ENCODE measurements around the gene KHSRP. TPM values are rescaled to one million over a fixed set of nuclear protein-coding genes. Genes with fewer than 3 reads are reported as not detected.

The KHSRP gene
- total and polyA plus RNA-seq, 2 of the 13 experiments (the other 11 are each of a cell fraction or from before 2014, with no cell fraction given), result 72.1 to 129 TPM

DNA sequence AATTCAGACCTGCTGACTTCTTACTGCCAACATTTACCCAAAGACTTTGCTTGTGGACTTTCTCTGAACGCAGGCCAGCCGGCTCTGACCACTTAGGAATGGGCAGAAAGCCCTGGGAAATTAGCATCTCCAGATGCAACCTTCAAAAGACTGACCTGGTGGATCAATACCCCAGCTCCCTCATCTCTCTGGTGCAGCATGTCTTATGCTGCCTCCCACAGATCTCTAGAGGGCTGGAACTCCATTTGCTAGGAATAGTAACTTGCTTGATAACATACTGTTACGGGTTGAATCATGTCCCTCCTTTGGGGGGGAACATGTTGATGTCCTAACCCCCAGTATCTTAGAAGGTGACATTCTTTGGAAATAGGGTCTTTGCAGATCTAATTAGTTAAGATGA lies 21.8 kb upstream of the KHSRP start (continued):
- TF ChIP-seq, protein P1, sequence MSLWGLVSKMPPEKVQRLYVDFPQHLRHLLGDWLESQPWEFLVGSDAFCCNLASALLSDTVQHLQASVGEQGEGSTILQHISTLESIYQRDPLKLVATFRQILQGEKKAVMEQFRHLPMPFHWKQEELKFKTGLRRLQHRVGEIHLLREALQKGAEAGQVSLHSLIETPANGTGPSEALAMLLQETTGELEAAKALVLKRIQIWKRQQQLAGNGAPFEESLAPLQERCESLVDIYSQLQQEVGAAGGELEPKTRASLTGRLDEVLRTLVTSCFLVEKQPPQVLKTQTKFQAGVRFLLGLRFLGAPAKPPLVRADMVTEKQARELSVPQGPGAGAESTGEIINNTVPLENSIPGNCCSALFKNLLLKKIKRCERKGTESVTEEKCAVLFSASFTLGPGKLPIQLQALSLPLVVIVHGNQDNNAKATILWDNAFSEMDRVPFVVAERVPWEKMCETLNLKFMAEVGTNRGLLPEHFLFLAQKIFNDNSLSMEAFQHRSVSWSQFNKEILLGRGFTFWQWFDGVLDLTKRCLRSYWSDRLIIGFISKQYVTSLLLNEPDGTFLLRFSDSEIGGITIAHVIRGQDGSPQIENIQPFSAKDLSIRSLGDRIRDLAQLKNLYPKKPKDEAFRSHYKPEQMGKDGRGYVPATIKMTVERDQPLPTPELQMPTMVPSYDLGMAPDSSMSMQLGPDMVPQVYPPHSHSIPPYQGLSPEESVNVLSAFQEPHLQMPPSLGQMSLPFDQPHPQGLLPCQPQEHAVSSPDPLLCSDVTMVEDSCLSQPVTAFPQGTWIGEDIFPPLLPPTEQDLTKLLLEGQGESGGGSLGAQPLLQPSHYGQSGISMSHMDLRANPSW (CRISPR knock-in tag; IDR thresholded peaks at IDR 0.05; ENCODE audit: borderline replicate concordance), result no peak

DNA sequence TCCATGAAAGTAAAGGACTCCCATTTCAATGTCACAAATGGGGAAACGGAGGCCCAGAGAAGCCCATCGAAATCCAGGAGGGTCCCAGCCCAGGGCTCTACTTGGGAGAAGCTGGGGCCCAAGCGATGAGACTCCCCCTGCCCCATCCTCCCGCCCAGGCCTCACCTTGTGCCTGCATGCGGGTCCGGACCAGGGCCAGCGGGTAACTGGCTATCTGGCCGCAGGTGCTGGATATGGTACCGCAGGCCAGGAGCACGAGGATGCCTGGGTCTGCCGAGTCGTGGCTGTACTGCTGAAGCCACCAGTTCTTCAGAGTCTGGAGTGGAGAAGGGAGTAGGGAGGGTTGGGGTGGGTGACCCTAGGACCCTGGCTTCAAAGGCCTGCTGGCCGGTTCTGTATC lies 19.4 kb upstream of the KHSRP start:
- DNase-seq (ENCODE audit: low spot score) (no peak), ATAC-seq (no peak), FAIRE-seq (no peak)
- Histone ChIP-seq H3K36me3 (replicated peaks in 1 of 2; ENCODE audit: control insufficient read depth in 1 of 2, insufficient read depth in 2 of 2, low read length in 2 of 2) (no peaks in the 10 kb centered on the region), H3K4me1 (ENCODE audit: insufficient read depth, low read length) (no peaks in the 10 kb centered on the region), H3K27me3 (ENCODE audit: control insufficient read depth in 1 of 2, insufficient read depth in 2 of 2, low read length in 2 of 2) (no peaks in the 10 kb centered on the region), H2AFZ (ENCODE audit: low read length) (no peak overlapping the region), H3K4me3 (replicated peaks in 1 of 3; ENCODE audit: insufficient read depth in 1 of 3, low read depth in 2 of 3, low read length in 3 of 3) (no peak overlapping the region), H4K20me1 (ENCODE audit: insufficient read depth, low read length) (no peaks in the 10 kb centered on the region), H3K4me2 (ENCODE audit: low read depth, low read length) (no peak overlapping the region), H3K9me3 (ENCODE audit: low read length) (no peaks in the 10 kb centered on the region), H3K9ac (ENCODE audit: insufficient read depth, low read depth, low read length) (no peak overlapping the region), H3K27ac (ENCODE audit: extremely low read length, insufficient read depth, low read length) (no peak overlapping the region), H3K79me2 (ENCODE audit: insufficient read depth, low read length) (no peaks in the 10 kb centered on the region)
- CTCF ChIA-PET (ENCODE audit: low intra/inter-chr PET ratio, low total read pairs), result no interaction called here
- WGBS (ENCODE audit: low lambda C conversion rate), result 96% methylated on average over 11 of the region's 13 CpGs
- POLR2A ChIA-PET, result no interaction called here
- in situ Hi-C loops (cut with HindIII; ENCODE audit: extremely low pct_ligation_motif_present, low pct_unique_long_range_greater_than_20kb) (no loop called here), intact Hi-C loops (cut with micrococcal nuclease; ENCODE audit: unreplicated experiment) (no loop called here)
- no TSS peak for BruUV-seq (replicated peaks)
- TF ChIP-seq DR1 (CRISPR knock-in tag; IDR thresholded peaks at IDR 0.05) (no peak), MIER2 (CRISPR knock-in tag; IDR thresholded peaks at IDR 0.05) (no peak), ZNF652 (CRISPR knock-in tag; IDR thresholded peaks at IDR 0.05; ENCODE audit: borderline replicate concordance, low read depth) (no peak), ZNF225 (CRISPR knock-in tag; IDR thresholded peaks at IDR 0.05) (no peak), SOX5 (CRISPR knock-in tag; IDR thresholded peaks at IDR 0.05; ENCODE audit: borderline replicate concordance) (no peak), CREM (IDR thresholded peaks at IDR 0.05) (no peak), CREM (CRISPR knock-in tag; IDR thresholded peaks at IDR 0.05) (no peak), ZNF678 (CRISPR knock-in tag; IDR thresholded peaks at IDR 0.05) (no peak)
- TF ChIP-seq, protein P2, sequence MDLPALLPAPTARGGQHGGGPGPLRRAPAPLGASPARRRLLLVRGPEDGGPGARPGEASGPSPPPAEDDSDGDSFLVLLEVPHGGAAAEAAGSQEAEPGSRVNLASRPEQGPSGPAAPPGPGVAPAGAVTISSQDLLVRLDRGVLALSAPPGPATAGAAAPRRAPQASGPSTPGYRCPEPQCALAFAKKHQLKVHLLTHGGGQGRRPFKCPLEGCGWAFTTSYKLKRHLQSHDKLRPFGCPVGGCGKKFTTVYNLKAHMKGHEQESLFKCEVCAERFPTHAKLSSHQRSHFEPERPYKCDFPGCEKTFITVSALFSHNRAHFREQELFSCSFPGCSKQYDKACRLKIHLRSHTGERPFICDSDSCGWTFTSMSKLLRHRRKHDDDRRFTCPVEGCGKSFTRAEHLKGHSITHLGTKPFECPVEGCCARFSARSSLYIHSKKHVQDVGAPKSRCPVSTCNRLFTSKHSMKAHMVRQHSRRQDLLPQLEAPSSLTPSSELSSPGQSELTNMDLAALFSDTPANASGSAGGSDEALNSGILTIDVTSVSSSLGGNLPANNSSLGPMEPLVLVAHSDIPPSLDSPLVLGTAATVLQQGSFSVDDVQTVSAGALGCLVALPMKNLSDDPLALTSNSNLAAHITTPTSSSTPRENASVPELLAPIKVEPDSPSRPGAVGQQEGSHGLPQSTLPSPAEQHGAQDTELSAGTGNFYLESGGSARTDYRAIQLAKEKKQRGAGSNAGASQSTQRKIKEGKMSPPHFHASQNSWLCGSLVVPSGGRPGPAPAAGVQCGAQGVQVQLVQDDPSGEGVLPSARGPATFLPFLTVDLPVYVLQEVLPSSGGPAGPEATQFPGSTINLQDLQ (CRISPR knock-in tag; IDR thresholded peaks at IDR 0.05), result no peak
- TF ChIP-seq, protein P3, sequence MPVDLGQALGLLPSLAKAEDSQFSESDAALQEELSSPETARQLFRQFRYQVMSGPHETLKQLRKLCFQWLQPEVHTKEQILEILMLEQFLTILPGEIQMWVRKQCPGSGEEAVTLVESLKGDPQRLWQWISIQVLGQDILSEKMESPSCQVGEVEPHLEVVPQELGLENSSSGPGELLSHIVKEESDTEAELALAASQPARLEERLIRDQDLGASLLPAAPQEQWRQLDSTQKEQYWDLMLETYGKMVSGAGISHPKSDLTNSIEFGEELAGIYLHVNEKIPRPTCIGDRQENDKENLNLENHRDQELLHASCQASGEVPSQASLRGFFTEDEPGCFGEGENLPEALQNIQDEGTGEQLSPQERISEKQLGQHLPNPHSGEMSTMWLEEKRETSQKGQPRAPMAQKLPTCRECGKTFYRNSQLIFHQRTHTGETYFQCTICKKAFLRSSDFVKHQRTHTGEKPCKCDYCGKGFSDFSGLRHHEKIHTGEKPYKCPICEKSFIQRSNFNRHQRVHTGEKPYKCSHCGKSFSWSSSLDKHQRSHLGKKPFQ (CRISPR knock-in tag; IDR thresholded peaks at IDR 0.05; ENCODE audit: insufficient replicate concordance), result no peak
- TF ChIP-seq, protein P4, sequence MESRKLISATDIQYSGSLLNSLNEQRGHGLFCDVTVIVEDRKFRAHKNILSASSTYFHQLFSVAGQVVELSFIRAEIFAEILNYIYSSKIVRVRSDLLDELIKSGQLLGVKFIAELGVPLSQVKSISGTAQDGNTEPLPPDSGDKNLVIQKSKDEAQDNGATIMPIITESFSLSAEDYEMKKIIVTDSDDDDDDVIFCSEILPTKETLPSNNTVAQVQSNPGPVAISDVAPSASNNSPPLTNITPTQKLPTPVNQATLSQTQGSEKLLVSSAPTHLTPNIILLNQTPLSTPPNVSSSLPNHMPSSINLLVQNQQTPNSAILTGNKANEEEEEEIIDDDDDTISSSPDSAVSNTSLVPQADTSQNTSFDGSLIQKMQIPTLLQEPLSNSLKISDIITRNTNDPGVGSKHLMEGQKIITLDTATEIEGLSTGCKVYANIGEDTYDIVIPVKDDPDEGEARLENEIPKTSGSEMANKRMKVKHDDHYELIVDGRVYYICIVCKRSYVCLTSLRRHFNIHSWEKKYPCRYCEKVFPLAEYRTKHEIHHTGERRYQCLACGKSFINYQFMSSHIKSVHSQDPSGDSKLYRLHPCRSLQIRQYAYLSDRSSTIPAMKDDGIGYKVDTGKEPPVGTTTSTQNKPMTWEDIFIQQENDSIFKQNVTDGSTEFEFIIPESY (CRISPR knock-in tag; IDR thresholded peaks at IDR 0.05), result no peak
